ENCODE measurements around the gene BTF3.
"Not testable (repeated sequence)": the region's sequence is repeated elsewhere in the genome, so short reads cannot be mapped to it uniquely, and the experiment has no call there.

BTF3 gene

GRCh38 chr5:73485715-73486114 lies 12.5 kb upstream of the BTF3 start:
- no peak for DNase-seq (ENCODE audit: low read depth, low spot score)

- no peak for DNase-seq (ENCODE audit: low read depth, low spot score)
Measured at GRCh38 chr5:73486119-73486899, 11.9 kb upstream of the BTF3 start.

GRCh38 chr5:73487257-73487656 lies 11.0 kb upstream of the BTF3 start:
- not testable (repeated sequence) for DNase-seq (ENCODE audit: low read depth, low spot score)

- no peak for DNase-seq (ENCODE audit: low read depth, low spot score)
Measured at GRCh38 chr5:73487815-73488214, 10.4 kb upstream of the BTF3 start.

GRCh38 chr5:73488806-73489205 lies 9.4 kb upstream of the BTF3 start:
- no peak for DNase-seq (ENCODE audit: low read depth, low spot score)

- DNase-seq (ENCODE audit: low read depth, low spot score): no peak
Measured at GRCh38 chr5:73490088-73490487, 8.2 kb upstream of the BTF3 start.

- DNase-seq (ENCODE audit: low read depth, low spot score): no peak
Measured at GRCh38 chr5:73491155-73491554, 7.1 kb upstream of the BTF3 start.

- DNase-seq (ENCODE audit: low read depth, low spot score): no peak
Measured at GRCh38 chr5:73493421-73493820, 4.8 kb upstream of the BTF3 start.

- DNase-seq (ENCODE audit: low read depth, low spot score): no peak
Measured at GRCh38 chr5:73494721-73495120, 3.5 kb upstream of the BTF3 start.

GRCh38 chr5:73495772-73496335 lies 2.4 kb upstream of the BTF3 start:
- no peak for DNase-seq (ENCODE audit: low read depth, low spot score)

- DNase-seq (ENCODE audit: low read depth, low spot score): no peak
Measured at GRCh38 chr5:73496984-73497457, 1.2 kb upstream of the BTF3 start.

- DNase-seq (ENCODE audit: low read depth, low spot score): no peak
Measured at GRCh38 chr5:73497497-73498056, 665 bp upstream of the BTF3 start.

GRCh38 chr5:73499187-73499586 lies 945 bp downstream of the BTF3 start:
- no peak for DNase-seq (ENCODE audit: low read depth, low spot score)

GRCh38 chr5:73499756-73500155 lies 1.5 kb downstream of the BTF3 start:
- no peak for DNase-seq (ENCODE audit: low read depth, low spot score)

GRCh38 chr5:73501406-73501805 lies 3.2 kb downstream of the BTF3 start:
- DNase-seq (ENCODE audit: low read depth, low spot score): no peak

GRCh38 chr5:73506459-73506955 lies 8.3 kb downstream of the BTF3 start:
- DNase-seq (ENCODE audit: low read depth, low spot score): no peak

- no peak for DNase-seq (ENCODE audit: low read depth, low spot score)
Measured at GRCh38 chr5:73507062-73507461, 8.8 kb downstream of the BTF3 start.

GRCh38 chr5:73508521-73508920 lies 10.3 kb downstream of the BTF3 start:
- not testable (repeated sequence) for DNase-seq (ENCODE audit: low read depth, low spot score)

- DNase-seq (ENCODE audit: low read depth, low spot score): no peak
Measured at GRCh38 chr5:73513996-73514395, 15.8 kb downstream of the BTF3 start.

GRCh38 chr5:73514418-73514817 lies 16.2 kb downstream of the BTF3 start:
- DNase-seq (ENCODE audit: low read depth, low spot score): no peak

- DNase-seq (ENCODE audit: low read depth, low spot score): no peak
Measured at GRCh38 chr5:73515232-73515631, 17.0 kb downstream of the BTF3 start.

- DNase-seq (ENCODE audit: low read depth, low spot score): peak; percentile 36
Measured at GRCh38 chr5:73519531-73520283, 21.5 kb downstream of the BTF3 start.

Data from activated CD4-positive, CD25-positive, alpha-beta regulatory T cell treated with anti-CD3 and anti-CD28 coated beads, Interleukin-2, amount 50 U/mL, for 16 hours (primary cell).